NCI-H446 (cell line): ENCODE measurements around the gene HBE1.

Experiments used
- DNase-seq, 2 experiments: peaks; one replicate each; lab custom pipeline; 2025; lab: John Stamatoyannopoulos, UW

The HBE1 gene

GRCh38 chr11:5233307-5233706 is 36.4 kb downstream of the HBE1 start:
- no peak for DNase-seq

DNA sequence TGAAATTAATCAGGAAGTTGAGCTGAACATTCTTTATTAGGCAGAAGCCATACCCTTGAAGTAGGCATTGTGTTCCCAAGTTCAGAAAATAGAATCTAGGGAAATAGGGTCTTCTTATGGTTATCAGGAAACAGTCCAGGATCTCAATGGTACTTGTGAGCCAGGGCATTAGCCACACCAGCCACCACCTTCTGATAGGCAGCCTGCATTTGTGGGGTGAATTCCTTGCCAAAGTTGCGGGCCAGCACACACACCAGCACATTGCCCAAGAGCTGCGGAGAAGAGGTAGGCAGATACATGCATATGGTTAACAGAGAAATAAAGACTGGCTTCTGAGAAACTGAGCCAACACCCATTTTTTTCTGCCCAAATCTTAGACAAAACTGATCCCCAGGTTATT is 36.9 kb downstream of the HBE1 start:
- DNase-seq: no peak

GRCh38 chr11:5232176-5232575 is 37.6 kb downstream of the HBE1 start:
- DNase-seq: no peak

DNA sequence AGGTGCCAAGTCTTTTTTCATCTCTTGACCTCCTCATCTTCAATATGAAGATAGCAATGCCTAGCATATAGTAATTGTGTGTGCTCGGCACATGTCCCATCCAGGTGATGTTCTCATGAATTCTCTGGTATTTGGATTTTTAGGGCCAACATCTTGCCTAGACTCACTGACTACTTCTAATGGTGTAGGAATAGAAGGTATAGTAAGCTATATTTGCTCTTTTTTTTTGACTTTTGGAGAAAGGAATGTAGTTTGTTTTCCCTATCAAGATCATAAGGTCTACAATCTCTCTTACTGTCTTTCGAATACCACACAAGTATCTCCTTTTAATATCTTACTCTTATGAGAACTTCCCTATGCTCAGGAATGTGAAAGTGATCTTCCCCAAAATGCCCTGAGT is 38.6 kb downstream of the HBE1 start:
- DNase-seq: no peak

- no peak for DNase-seq
Measured at GRCh38 chr11:5230266-5230665, 39.5 kb downstream of the HBE1 start.

GRCh38 chr11:5229796-5230195 is 39.9 kb downstream of the HBE1 start:
- DNase-seq: no peak

- no peak for DNase-seq
Measured at GRCh38 chr11:5229356-5229755, 40.4 kb downstream of the HBE1 start.

- no peak for DNase-seq
Measured at GRCh38 chr11:5228124-5228523, 41.6 kb downstream of the HBE1 start.

- no peak for DNase-seq
Measured at GRCh38 chr11:5227681-5228080, 42.1 kb downstream of the HBE1 start.

- DNase-seq: no peak
Measured at GRCh38 chr11:5226732-5227310, 42.9 kb downstream of the HBE1 start, which contains the start of gene HBB. Gene HBB (minus strand): TSS chr11:5227071. CDS start chr11:5227021, 50 bp downstream.

DNA sequence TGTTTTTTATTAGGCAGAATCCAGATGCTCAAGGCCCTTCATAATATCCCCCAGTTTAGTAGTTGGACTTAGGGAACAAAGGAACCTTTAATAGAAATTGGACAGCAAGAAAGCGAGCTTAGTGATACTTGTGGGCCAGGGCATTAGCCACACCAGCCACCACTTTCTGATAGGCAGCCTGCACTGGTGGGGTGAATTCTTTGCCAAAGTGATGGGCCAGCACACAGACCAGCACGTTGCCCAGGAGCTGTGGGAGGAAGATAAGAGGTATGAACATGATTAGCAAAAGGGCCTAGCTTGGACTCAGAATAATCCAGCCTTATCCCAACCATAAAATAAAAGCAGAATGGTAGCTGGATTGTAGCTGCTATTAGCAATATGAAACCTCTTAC is 44.3 kb downstream of the HBE1 start:
- DNase-seq: no peak

GRCh38 chr11:5224538-5225479 is 44.9 kb downstream of the HBE1 start:
- DNase-seq: no peak

- DNase-seq: no peak
Measured at GRCh38 chr11:5223686-5224085, 46.1 kb downstream of the HBE1 start.

DNA sequence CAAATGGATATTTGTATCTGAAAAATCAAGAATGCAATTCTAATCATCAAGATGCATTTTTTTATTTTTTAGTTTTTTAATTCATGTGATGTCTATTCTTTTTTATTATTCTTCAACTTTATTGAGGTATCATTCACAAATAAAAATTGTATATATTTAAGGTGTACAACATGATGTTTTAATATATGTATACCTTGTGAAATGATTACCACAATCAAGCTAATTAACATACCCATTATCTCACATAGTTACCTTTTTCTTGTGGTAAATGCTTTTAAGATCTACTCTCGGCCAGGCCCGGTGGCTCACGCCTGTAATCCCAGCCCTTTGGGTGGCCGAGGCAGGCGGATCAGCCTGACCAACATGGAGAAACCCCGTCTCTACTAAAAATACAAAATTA is 46.6 kb downstream of the HBE1 start:
- no peak for DNase-seq
